ENCODE measurements around the gene FLNA.

GRCh38 chrX:154327038-154327820 lies 47.2 kb downstream of the FLNA start:
- TF ChIP-seq CTCF (IDR thresholded peaks at IDR 0.05; ENCODE audit: insufficient read depth, low read depth, low read length), result no peak
- no peak for TF ChIP-seq EZH2 (IDR thresholded peaks at IDR 0.05; ENCODE audit: insufficient read depth, low read length)

Measured in astrocyte (in vitro differentiated cells and primary cell).